Measurements from ENCODE around the gene INHBA.

DNA sequence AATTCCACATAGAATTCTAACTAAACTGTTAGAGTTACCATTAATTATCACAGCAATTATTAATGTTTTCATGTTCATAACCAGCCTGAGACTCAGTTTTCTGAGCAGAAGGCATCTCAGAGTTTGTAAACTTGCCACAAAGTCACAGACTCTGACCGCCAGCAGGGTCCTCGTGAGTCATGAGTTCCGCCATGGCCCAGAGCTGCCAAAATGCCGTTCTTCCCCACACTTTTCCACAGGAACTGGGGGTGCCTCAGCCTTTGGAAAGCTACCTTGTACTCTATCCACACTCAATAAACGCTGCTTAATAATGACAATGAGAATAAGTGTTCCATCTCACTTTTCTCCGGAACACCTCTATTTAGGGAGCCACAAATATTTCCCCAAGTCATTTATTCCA lies 22.1 kb upstream of the INHBA start:
- TF ChIP-seq CTCF (IDR thresholded peaks at IDR 0.05) (no peak), POLR2A (IDR thresholded peaks at IDR 0.05) (no peak)
